PC-9 (cell line): ENCODE data around the gene TAF11.

Source experiments
- EZH2 ChIP-seq: fragments of 200-600 bp; sonication (generic); IDR thresholded peaks from 2 replicates; pipeline ENCODE4 v1.8.0; 2017; ENCODE audit warnings: antibody characterized with exemption, low read depth
- TF ChIP-seq, protein P1 (sequence below): fragments of 200-600 bp; sonication (generic); conservative IDR thresholded peaks from 2 replicates; pipeline ENCODE4 v1.6.1; 2017; ENCODE audit warnings: mixed run types, antibody characterized with exemption, mild to moderate bottlenecking, moderate library complexity

DNA sequence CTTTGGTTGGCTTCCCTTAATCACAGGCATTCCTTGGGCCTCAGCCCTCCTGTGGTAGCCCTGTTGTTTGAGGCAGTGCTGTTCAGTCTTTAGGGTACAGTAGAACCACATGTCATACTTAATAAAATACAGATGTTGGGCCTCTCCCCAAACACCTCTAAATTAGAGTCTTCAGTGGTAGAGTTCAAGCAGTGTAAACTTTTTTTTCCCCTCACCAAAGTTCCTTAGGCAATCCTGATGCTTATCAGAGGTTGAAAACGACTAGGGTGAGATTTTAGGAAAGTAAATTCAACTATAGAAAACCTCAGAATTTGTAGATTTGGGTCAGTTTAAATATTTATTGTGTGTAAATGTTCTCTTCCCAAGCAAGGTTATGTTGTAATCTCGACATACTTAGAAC is 51.4 kb downstream of the TAF11 start:
- TF ChIP-seq, protein P1, sequence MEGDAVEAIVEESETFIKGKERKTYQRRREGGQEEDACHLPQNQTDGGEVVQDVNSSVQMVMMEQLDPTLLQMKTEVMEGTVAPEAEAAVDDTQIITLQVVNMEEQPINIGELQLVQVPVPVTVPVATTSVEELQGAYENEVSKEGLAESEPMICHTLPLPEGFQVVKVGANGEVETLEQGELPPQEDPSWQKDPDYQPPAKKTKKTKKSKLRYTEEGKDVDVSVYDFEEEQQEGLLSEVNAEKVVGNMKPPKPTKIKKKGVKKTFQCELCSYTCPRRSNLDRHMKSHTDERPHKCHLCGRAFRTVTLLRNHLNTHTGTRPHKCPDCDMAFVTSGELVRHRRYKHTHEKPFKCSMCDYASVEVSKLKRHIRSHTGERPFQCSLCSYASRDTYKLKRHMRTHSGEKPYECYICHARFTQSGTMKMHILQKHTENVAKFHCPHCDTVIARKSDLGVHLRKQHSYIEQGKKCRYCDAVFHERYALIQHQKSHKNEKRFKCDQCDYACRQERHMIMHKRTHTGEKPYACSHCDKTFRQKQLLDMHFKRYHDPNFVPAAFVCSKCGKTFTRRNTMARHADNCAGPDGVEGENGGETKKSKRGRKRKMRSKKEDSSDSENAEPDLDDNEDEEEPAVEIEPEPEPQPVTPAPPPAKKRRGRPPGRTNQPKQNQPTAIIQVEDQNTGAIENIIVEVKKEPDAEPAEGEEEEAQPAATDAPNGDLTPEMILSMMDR, result no peak
- no peak for TF ChIP-seq EZH2
